ENCODE results near the gene UBIAD1. TPM values are rescaled to one million over a fixed set of nuclear protein-coding genes. Genes with fewer than 3 reads are reported as not detected.
A peak's percentile ranks its signal among the peaks of the same experiment; 100 is the strongest.
"Not testable (repeated sequence)": the region's sequence is repeated elsewhere in the genome, so short reads cannot be mapped to it uniquely, and the experiment has no call there.

The UBIAD1 gene
- total and polyA plus RNA-seq, 4 donors = 7.5 to 17.9 (median 9.5) TPM

GRCh38 chr1:11266268-11267074 is 6.5 kb upstream of the UBIAD1 start:
- 81 to 90% methylated on average over 12 of the region's 12 CpGs for whole genome bisulfite sequencing, 2 donors
- Histone ChIP-seq H3K4me1 (ENCODE audit: control insufficient read depth in 5 of 5, insufficient read depth in 5 of 5, low read length in 5 of 5) (peaks cover 0 to 3% (median 2%) of the 10 kb centered on the region in 5 donors), H3K4me3 (no peak overlapping the region), H3K27ac (ENCODE audit: low read depth in 1 of 2, low read length in 1 of 2) (no peak overlapping the region), H3K27me3 (ENCODE audit: control insufficient read depth in 3 of 3, insufficient read depth in 3 of 3, low read length in 2 of 3) (no peaks in the 10 kb centered on the region), H3K9me3 (ENCODE audit: control insufficient read depth in 4 of 4, insufficient read depth in 3 of 4, low read length in 3 of 4) (no peaks in the 10 kb centered on the region), H3K9ac (ENCODE audit: insufficient read depth in 1 of 2, low read length in 2 of 2) (no peak overlapping the region), H3K36me3 (ENCODE audit: control insufficient read depth in 4 of 4, insufficient read depth in 4 of 4, low read length in 4 of 4) (no peaks in the 10 kb centered on the region)
- TF ChIP-seq CTCF (IDR thresholded peaks at IDR 0.05; ENCODE audit: control extremely low read depth, extremely low read depth) = no peak
- ATAC-seq (ENCODE audit: insufficient read depth, low FRiP score) (no peak), DNase-seq (no peak)

- not testable (repeated sequence) for H3K4me1 ChIP-seq (ENCODE audit: control insufficient read depth in 5 of 5, insufficient read depth in 5 of 5, low read length in 5 of 5); H3K27ac ChIP-seq (ENCODE audit: low read depth in 1 of 2, low read length in 1 of 2); ATAC-seq (ENCODE audit: insufficient read depth, low FRiP score); H3K4me3 ChIP-seq; H3K9me3 ChIP-seq (ENCODE audit: control insufficient read depth in 4 of 4, insufficient read depth in 3 of 4, low read length in 3 of 4); DNase-seq; H3K27me3 ChIP-seq (ENCODE audit: control insufficient read depth in 3 of 3, insufficient read depth in 3 of 3, low read length in 2 of 3); H3K9ac ChIP-seq (ENCODE audit: insufficient read depth in 1 of 2, low read length in 2 of 2); H3K36me3 ChIP-seq (ENCODE audit: control insufficient read depth in 4 of 4, insufficient read depth in 4 of 4, low read length in 4 of 4)
- WGBS, 2 donors = 81 to 88% methylated on average over 19 of the region's 19 CpGs
Measured at GRCh38 chr1:11267350-11268337, 5.4 kb upstream of the UBIAD1 start.

GRCh38 chr1:11272544-11272831 is 510 bp upstream of the UBIAD1 start:
- H3K9ac ChIP-seq (ENCODE audit: insufficient read depth in 1 of 2, low read length in 2 of 2) = no peak overlapping the region
- H3K9me3 ChIP-seq (ENCODE audit: control insufficient read depth in 4 of 4, insufficient read depth in 3 of 4, low read length in 3 of 4) = no peaks in the 10 kb centered on the region
- peaks cover 0 to 2% (median 0%) of the 10 kb centered on the region in 4 donors for H3K36me3 ChIP-seq (ENCODE audit: control insufficient read depth in 4 of 4, insufficient read depth in 4 of 4, low read length in 4 of 4)
- H3K27me3 ChIP-seq (ENCODE audit: control insufficient read depth in 3 of 3, insufficient read depth in 3 of 3, low read length in 2 of 3) = no peaks in the 10 kb centered on the region
- no peak for TF ChIP-seq CTCF (IDR thresholded peaks at IDR 0.05; ENCODE audit: control extremely low read depth, extremely low read depth)
- WGBS, 2 donors = 13 to 15% methylated on average over 9 of the region's 9 CpGs
- H3K4me1 ChIP-seq (ENCODE audit: control insufficient read depth in 5 of 5, insufficient read depth in 5 of 5, low read length in 5 of 5) = peaks cover 0 to 13% (median 7%) of the 10 kb centered on the region in 5 donors
- DNase-seq (no peak), ATAC-seq (ENCODE audit: insufficient read depth, low FRiP score) (no peak)
- H3K4me3 ChIP-seq = peak overlapping the region; percentile 19
- H3K27ac ChIP-seq (ENCODE audit: low read depth in 1 of 2, low read length in 1 of 2) = peak overlapping the region in 1 of 2 donors; percentile 51

Measured in lung (tissue), 12 donors.